HCT116 (cell line): ENCODE data around the gene CPA2. TPM values are rescaled to one million over a fixed set of nuclear protein-coding genes. Genes with fewer than 3 reads are reported as not detected.
"Not testable (repeated sequence)": the region's sequence is repeated elsewhere in the genome, so short reads cannot be mapped to it uniquely, and the experiment has no call there.

Source experiments
- ATAC-seq: fragments of 200-7000 bp; cut with Tn5 transposase; 2 replicates; pipeline ENCODE4 v1.9.1; 2020; ENCODE audit warnings: mild to moderate bottlenecking, moderate library complexity
- BruUV-seq: library from RNA; stranded (reverse); fragments of 400-500 nt; replicated peaks from 2 replicates; lab custom pipeline; 2021; lab: Mats Ljungman, UMichigan
- CTCF ChIA-PET: fragments of 300-600 bp; sonication (Branson Sonifier 250); formaldehyde crosslinking; loops from one replicate; lab custom pipeline; 2021; ENCODE audit warnings: antibody characterized with exemption; lab: Charles Lee
- POLR2A ChIA-PET: fragments of 300-600, 350-600 bp; sonication (Branson Sonifier 250); formaldehyde crosslinking; loops from one replicate; lab custom pipeline; 2021; ENCODE audit warnings: antibody characterized with exemption; lab: Charles Lee
- RAD21 ChIA-PET, 2 experiments: fragments of 300-600 bp; sonication (Branson Sonifier 250); formaldehyde crosslinking; loops; one replicate each; lab custom pipeline; 2023; ENCODE audit warnings: low total read pairs in 2 of 2; ENCODE audit not compliant: uncharacterized antibody in 2 of 2, unreplicated experiment in 2 of 2, low non-redundant PET in 1 of 2; lab: Charles Lee
- DNase-seq: peaks from one replicate; pipeline ENCODE4 v3.0.0-alpha.2; 2010; ENCODE audit warnings: low read depth, low spot score
- H2AFZ ChIP-seq: fragments of 200-600 bp; shearing (Covaris generic), sonication (generic); 2 replicates; pipeline ENCODE4 v1.6.1; 2017; ENCODE audit warnings: low read depth, mixed run types, mixed read lengths, antibody characterized with exemption, low read length; ENCODE audit not compliant: poor library complexity, severe bottlenecking
- H3K27ac ChIP-seq: 2 replicates; pipeline ENCODE4 v1.5.1; 2012; ENCODE audit warnings: low read depth, low read length
- H3K27me3 ChIP-seq: fragments of 200-600 bp; sonication (generic); 2 replicates; pipeline ENCODE4 v1.6.1; 2016; ENCODE audit warnings: mixed run types, low read length, mixed read lengths; ENCODE audit not compliant: insufficient read depth
- H3K36me3 ChIP-seq, 2 experiments: fragments of 200-500 bp in 1 of 2; fragments of 200-600 bp in 1 of 2; sonication (Bioruptor generic) in 1 of 2; sonication (generic) in 1 of 2; 2 replicates each; pipeline versions ENCODE4 v1.5.1 to v1.6.1; 2014 to 2016; ENCODE audit warnings: low read length in 2 of 2, inconsistent platforms in 1 of 2, mixed read lengths in 1 of 2, mixed run types in 1 of 2; ENCODE audit not compliant: insufficient read depth in 2 of 2, control insufficient read depth in 1 of 2
- H3K4me1 ChIP-seq, 2 experiments: fragments of 200-600 bp in 1 of 2; sonication (generic) in 1 of 2; 2 replicates each; pipeline versions ENCODE4 v1.5.1 to v1.6.1; 2012 to 2017; ENCODE audit warnings: low read length in 2 of 2, inconsistent platforms in 1 of 2, mild to moderate bottlenecking in 1 of 2, mixed read lengths in 1 of 2, mixed run types in 1 of 2, moderate library complexity in 1 of 2; ENCODE audit not compliant: insufficient read depth in 2 of 2, control insufficient read depth in 1 of 2
- H3K4me2 ChIP-seq: fragments of 200-600 bp; sonication (generic); 2 replicates; pipeline ENCODE4 v1.6.1; 2017; ENCODE audit warnings: mixed run types, low read length, mixed read lengths
- H3K4me3 ChIP-seq, 2 experiments: fragments of 200-600 bp in 1 of 2; sonication (generic) in 1 of 2; replicated peaks in 1 of 2; 2 replicates each; pipeline ENCODE4 v1.5.1; 2011 to 2016; ENCODE audit warnings: low read length in 2 of 2, control low read depth in 1 of 2, low read depth in 1 of 2, mild to moderate bottlenecking in 1 of 2, mixed read lengths in 1 of 2, mixed run types in 1 of 2
- H3K79me2 ChIP-seq: fragments of 200-600 bp; sonication (generic); 2 replicates; pipeline ENCODE4 v1.6.1; 2017; ENCODE audit warnings: mild to moderate bottlenecking, mixed run types, low read length, moderate library complexity, mixed read lengths; ENCODE audit not compliant: insufficient read depth
- H3K9ac ChIP-seq: fragments of 200-600 bp; sonication (generic); 2 replicates; pipeline ENCODE4 v1.6.1; 2016; ENCODE audit warnings: low read length, mixed read lengths
- H3K9me2 ChIP-seq: fragments of 200-600 bp; sonication (generic), shearing (Covaris generic); 2 replicates; pipeline ENCODE4 v1.6.1; 2017; ENCODE audit warnings: mixed run types, mild to moderate bottlenecking, moderate library complexity; ENCODE audit not compliant: insufficient read depth
- H3K9me3 ChIP-seq, 2 experiments: fragments of 200-500 bp in 1 of 2; fragments of 200-600 bp in 1 of 2; sonication (Bioruptor generic) in 1 of 2; sonication (generic) in 1 of 2; 2 replicates each; pipeline ENCODE4 v1.6.1; 2014 to 2017; ENCODE audit warnings: low read length in 2 of 2, mixed read lengths in 2 of 2, inconsistent platforms in 1 of 2, low read depth in 1 of 2, mild to moderate bottlenecking in 1 of 2, mixed run types in 1 of 2, moderate library complexity in 1 of 2; ENCODE audit not compliant: control insufficient read depth in 1 of 2, insufficient read depth in 1 of 2
- H4K20me1 ChIP-seq: fragments of 200-600 bp; sonication (generic), shearing (Covaris generic); 2 replicates; pipeline ENCODE4 v1.6.1; 2017; ENCODE audit warnings: mixed run types, mild to moderate bottlenecking, moderate library complexity; ENCODE audit not compliant: insufficient read depth
- ELF1 ChIP-seq: IDR thresholded peaks from 2 replicates; pipeline ENCODE4 v1.6.1; 2012; ENCODE audit warnings: low read depth, borderline replicate concordance
- SRF ChIP-seq: IDR thresholded peaks from 2 replicates; pipeline ENCODE4 v1.6.1; 2012; ENCODE audit warnings: low read depth
- TCF7L2 ChIP-seq: IDR thresholded peaks from 2 replicates; pipeline ENCODE4 v1.7.0; 2011; ENCODE audit warnings: borderline replicate concordance, inconsistent platforms; ENCODE audit not compliant: insufficient read depth, insufficient read length; ENCODE audit errors: extremely low read depth
- ZBTB33 ChIP-seq: IDR thresholded peaks from 2 replicates; pipeline ENCODE4 v1.6.1; 2011; ENCODE audit warnings: mild to moderate bottlenecking, low read length, moderate library complexity; ENCODE audit not compliant: insufficient replicate concordance; ENCODE audit errors: extremely low read depth
- intact Hi-C: fragments of 100-400 bp; cut with micrococcal nuclease; formaldehyde crosslinking; loops from 2 replicates; pipeline ENCODE4 v1.10.0; 2022
- total RNA-seq: library from RNA; stranded (reverse); gene quantifications from one replicate; pipeline ENCODE4 v1.2.1, GENCODE V29; 2021; ENCODE audit not compliant: unreplicated experiment

Gene CPA2
- total RNA-seq, 1 experiment from 2014 or later = 1.5 TPM

- Histone ChIP-seq H3K79me2 (no peaks in the 10 kb centered on the region), H3K4me3 (no peak overlapping the region), H3K9me3 (no peaks in the 10 kb centered on the region), H3K4me1 (no peaks in the 10 kb centered on the region; a peak in 1 of 4 replicates), H3K27ac (no peak overlapping the region), H4K20me1 (no peaks in the 10 kb centered on the region), H3K27me3 (no peaks in the 10 kb centered on the region), H3K9me2 (no peaks in the 10 kb centered on the region), H3K36me3 (no peaks in the 10 kb centered on the region; a peak in 1 of 4 replicates), H3K4me2 (no peak overlapping the region), H2AFZ (no peak overlapping the region), H3K9ac (no peak overlapping the region)
- CTCF ChIA-PET = no interaction called here
- POLR2A ChIA-PET = no interaction called here
- DNase-seq (no peak), ATAC-seq (no peak)
- RAD21 ChIA-PET = no interaction called here
- no TSS peak for BruUV-seq
- TF ChIP-seq SRF = no peak
- no peak for TF ChIP-seq ZBTB33
- no peak for TF ChIP-seq TCF7L2
- no peak for TF ChIP-seq ELF1
- intact Hi-C loops = no loop called here
Measured at GRCh38 chr7:130319541-130319940, 52.9 kb downstream of the CPA2 start.

GRCh38 chr7:130321542-130322229, 55.0 kb downstream of the CPA2 start:
- H3K9me2 ChIP-seq, intact Hi-C loops, H3K27ac ChIP-seq, H3K4me1 ChIP-seq, H2AFZ ChIP-seq, RAD21 ChIA-PET, BruUV-seq, ATAC-seq, H3K4me3 ChIP-seq, H3K79me2 ChIP-seq, DNase-seq, H4K20me1 ChIP-seq, H3K27me3 ChIP-seq, H3K9me3 ChIP-seq, POLR2A ChIA-PET, CTCF ChIA-PET, H3K36me3 ChIP-seq, H3K9ac ChIP-seq, H3K4me2 ChIP-seq: not testable (repeated sequence)
